GM12865 (cell line): Measurements from ENCODE around the gene MAP3K3.

Experiments used
- DNase-seq: peaks from one replicate; pipeline ENCODE4 v3.0.0; 2010; ENCODE audit warnings: low read depth
- H3K4me3 ChIP-seq: 2 replicates; pipeline ENCODE4 v1.5.1; 2011; ENCODE audit warnings: mild to moderate bottlenecking, low read depth, low read length, control low read depth
- TF ChIP-seq, protein P1 (sequence below): IDR thresholded peaks from 2 replicates; pipeline ENCODE4 v1.5.1; 2011; ENCODE audit warnings: low read length, control low read depth, low read depth, inconsistent platforms; ENCODE audit not compliant: insufficient read depth; ENCODE audit errors: missing control alignments

The MAP3K3 gene

DNA sequence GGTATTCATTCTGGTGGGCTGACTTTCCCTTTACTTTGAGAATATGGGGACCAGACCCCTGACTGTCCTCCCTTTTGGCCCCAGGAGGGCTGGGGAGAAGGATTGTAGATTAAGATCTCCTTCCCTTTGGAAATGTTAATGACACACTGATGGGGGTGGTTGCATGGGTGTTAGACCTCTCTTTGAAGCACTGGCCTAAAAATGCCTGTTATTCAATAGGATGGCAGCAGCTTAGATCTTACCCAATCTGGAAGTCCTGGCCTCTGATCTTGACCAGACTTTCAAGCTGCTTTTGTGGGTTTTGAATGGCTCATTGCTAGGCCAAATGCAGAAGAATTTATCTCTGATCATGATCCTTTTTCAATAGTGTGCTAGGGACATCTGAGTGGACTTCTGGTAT is 25.7 kb downstream of the MAP3K3 start:
- TF ChIP-seq, protein P1, sequence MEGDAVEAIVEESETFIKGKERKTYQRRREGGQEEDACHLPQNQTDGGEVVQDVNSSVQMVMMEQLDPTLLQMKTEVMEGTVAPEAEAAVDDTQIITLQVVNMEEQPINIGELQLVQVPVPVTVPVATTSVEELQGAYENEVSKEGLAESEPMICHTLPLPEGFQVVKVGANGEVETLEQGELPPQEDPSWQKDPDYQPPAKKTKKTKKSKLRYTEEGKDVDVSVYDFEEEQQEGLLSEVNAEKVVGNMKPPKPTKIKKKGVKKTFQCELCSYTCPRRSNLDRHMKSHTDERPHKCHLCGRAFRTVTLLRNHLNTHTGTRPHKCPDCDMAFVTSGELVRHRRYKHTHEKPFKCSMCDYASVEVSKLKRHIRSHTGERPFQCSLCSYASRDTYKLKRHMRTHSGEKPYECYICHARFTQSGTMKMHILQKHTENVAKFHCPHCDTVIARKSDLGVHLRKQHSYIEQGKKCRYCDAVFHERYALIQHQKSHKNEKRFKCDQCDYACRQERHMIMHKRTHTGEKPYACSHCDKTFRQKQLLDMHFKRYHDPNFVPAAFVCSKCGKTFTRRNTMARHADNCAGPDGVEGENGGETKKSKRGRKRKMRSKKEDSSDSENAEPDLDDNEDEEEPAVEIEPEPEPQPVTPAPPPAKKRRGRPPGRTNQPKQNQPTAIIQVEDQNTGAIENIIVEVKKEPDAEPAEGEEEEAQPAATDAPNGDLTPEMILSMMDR = no peak
- DNase-seq = no peak
- H3K4me3 ChIP-seq = no peak overlapping the region

DNA sequence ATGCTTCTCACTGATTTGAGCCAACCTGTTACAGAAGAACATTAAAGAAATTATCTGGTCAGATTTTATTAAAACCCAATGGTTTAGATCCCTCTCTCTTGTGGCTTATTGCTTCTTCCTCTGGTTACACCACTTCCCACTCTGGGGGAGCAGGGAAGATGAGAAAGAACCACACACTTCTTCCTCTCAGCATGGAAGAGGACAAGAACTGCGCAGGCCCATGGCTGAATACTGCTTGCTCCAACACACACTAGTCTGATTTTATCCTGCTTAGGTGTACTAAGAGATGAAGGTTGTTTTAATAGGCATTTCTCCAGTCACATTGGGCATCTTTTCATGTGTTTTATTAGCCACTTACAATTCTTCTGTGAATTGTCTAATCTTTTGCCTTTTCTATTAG is 27.6 kb downstream of the MAP3K3 start:
- no peak for DNase-seq
- TF ChIP-seq, protein P1 = no peak
- H3K4me3 ChIP-seq = no peak overlapping the region

DNA sequence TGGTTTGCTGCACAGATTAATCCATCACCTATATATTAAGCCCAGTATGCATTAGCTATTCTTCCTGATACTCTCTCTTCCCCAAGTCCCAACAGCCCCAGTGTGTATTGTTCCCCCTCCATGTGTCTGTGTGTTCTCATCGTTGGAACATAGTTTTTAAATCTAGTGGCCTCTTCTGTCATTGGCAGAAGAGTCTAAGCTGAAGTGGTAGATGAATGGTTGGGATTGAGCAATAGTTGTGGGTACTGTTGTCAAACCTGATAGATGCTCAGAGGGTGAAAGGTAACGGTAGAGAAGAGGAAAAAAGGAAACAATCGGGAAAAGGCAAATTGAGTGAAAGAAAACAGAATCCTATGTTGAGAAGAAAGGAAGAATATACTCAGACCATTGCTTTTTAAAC is 29.9 kb downstream of the MAP3K3 start:
- DNase-seq = no peak
- TF ChIP-seq, protein P1 = no peak
- no peak overlapping the region for H3K4me3 ChIP-seq

DNA sequence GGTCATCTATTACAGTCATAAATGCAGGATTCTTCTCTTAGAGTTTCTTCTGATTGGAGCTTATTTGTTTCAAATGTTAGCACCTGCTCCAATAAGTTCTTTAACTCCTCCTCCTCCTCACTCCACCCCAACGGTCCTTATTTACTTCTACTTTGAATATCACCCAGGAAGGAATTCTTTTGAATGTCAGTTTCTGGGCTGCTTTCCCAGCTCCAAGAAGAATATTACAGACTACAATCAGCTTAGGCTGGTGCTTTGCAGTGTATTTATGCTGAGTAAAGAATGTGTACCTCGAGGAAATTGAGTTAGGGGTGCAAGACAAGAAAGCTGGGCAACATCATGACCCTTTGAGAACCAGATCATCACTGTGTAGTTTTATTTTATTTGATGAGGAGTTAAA is 30.8 kb downstream of the MAP3K3 start:
- no peak overlapping the region for H3K4me3 ChIP-seq
- TF ChIP-seq, protein P1 = no peak
- no peak for DNase-seq

DNA sequence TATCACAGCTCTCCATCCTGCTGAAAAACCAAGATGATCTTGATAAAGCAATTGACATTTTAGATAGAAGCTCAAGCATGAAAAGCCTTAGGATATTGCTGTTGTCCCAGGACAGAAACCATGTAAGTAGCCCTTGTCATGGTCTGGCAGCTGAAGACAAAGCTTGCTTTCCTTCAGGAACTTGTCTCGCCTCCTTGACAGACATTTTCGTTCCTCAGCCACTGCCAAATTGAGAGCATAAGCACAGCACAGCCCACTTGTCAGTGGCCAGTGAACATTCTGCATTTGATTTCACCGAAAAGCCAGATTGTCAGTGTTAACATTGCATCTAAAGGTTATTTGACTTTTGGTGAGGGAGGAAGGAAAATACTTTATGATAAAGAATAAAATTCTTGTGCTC is 35.6 kb downstream of the MAP3K3 start:
- H3K4me3 ChIP-seq = no peak overlapping the region
- TF ChIP-seq, protein P1 = no peak
- DNase-seq = no peak

DNA sequence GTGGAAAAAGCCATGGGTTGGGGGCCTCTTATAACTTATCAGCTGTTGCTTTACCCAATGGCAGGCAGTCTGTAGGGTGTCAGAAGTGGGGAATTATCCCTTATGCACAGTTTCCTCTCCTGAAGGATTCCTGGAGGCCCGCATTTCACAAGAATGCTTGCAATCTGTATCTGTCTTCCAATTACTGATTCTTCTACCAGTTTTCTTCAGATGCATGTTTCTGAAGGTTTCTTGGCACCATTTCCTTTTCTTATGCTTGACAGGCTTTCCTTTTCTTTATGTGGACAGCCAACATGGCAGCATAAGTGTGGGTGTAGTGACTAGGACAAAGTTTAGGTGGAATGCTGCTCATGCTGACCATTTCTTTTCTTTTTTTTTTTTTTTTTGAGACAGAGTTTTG is 36.1 kb downstream of the MAP3K3 start:
- no peak overlapping the region for H3K4me3 ChIP-seq
- no peak for DNase-seq

DNA sequence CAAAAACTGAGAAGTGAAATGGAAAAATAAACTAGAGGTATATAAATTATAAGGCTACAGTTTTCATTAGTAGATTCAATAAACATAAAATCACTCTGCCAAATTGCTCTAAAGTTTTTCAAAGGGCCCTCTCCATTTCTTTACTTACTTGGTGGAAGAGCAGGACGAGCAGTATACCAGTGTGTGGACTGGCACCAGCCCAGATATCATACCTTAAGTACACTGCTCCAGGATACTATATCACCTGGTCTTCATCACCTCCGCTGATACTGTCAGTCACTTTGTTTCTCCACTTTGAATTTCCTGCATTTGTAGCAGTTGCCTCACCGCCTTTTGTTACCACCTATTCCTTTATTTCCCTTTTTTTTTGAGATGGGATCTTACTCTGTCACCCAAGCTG is 37.6 kb downstream of the MAP3K3 start:
- no peak for DNase-seq

More for the DNA sequence above, 36.1 kb downstream of the MAP3K3 start:
- TF ChIP-seq, protein P1 = no peak

More for the DNA sequence above, 37.6 kb downstream of the MAP3K3 start:
- TF ChIP-seq, protein P1 = no peak
- H3K4me3 ChIP-seq = no peak overlapping the region
